ENCODE data around the gene CITED1.
"Not testable (repeated sequence)": the region's sequence is repeated elsewhere in the genome, so short reads cannot be mapped to it uniquely, and the experiment has no call there.

CITED1 gene, protein sequence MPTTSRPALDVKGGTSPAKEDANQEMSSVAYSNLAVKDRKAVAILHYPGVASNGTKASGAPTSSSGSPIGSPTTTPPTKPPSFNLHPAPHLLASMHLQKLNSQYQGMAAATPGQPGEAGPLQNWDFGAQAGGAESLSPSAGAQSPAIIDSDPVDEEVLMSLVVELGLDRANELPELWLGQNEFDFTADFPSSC

DNA sequence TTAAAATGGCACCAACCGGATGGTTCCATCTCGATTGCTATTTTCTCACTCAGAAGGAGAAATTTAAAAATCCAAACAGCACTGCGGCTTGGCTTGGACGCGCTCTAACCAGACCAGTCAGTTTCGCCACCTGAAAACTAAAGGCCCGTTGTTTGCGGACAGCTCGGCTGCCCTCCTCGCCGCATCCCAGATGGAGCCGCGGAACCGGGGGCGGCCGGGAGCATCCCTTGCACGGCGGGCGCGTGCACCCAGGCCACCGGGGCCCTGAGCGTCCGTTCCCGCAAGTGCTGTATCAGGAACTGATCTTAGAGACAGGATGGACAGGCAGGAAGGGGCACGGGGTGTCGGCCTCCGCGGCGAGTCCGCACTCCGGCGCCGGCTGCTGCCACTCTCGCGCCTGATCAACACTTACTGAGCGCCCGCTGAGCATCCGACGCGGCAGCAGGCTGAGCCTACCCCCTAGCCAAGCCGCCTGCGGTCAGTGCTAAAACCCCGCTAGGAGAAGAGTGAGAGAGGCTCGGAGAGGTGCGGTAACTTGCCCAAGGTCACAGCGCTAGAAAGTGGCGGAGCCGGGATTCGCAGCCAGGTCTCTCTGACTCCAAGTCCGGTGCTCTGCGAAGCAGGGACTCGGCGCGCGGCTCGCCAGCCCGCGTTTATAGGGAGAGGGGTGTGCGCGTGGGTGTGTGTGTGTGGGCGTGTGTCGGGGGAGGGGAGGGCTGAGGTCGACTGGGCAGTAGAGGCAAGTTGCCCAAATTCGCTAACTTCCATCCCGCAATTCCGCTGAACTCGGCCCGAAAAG is at the start of gene CITED1:
TSS of gene CITED1 (minus strand) at position 629 of the 799 bp plus-strand sequence. CDS start 3,045 bp downstream, outside the sequence.
- no peak for DNase-seq (ENCODE audit: low read depth)

GRCh38 chrX:72352786-72353185 is 47.1 kb upstream of the CITED1 start:
- no peak for DNase-seq (ENCODE audit: low read depth)

- no peak for DNase-seq (ENCODE audit: low read depth)
Measured at GRCh38 chrX:72351606-72352334, 46.1 kb upstream of the CITED1 start.

DNA sequence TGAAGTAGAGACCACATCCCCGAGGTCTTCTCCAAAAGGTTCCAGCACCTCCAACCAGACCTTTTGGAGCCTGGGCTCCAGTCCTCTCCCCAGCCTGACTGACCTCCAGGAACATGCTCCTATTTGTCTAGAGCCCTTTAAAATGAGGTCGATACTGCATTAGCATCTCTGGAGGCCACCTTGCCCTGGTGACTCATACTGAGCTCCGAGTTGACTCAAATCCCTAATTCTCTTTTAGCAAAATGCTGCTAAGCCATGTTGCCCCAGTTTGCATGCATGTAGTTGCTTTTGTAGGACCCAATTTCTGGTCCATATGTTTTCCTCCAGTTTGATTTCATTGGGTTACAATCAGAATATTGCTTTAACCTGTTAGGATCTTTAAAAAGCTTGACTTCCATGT is 43.5 kb upstream of the CITED1 start:
- no peak for DNase-seq (ENCODE audit: low read depth)

DNA sequence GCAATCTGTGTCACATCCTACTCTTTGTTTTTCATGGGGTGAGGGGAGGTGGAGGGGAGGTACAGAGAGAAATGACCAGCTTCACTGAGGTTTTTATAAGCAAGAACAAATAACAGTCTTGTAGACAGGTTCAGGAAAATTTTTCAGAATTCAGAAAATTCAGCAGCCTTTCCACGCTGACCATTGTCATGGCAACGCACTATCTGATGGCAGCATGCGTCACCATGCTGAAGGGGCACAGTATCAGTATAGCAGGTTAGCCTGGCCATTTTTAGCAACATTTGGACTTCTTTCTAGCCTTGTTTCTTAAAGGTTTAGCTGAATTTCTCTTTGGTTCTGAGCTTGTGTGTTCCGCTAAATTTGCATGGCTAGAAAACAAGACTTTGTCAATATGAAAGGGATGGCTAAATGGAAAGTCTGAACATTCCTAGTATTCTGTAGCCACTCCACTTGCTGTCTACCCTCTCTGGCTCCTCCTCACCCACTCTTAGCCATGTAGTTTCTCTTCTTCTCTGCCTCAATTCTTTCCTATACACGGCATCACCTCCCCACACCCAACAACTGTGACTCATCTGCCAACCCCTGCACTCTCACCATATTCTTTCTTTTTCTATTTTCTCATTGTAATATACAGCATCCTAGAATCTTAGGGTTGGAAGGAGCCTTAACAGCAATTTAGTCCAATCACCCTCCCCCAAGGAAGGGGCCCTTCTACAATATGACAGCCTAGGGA is 42.7 kb upstream of the CITED1 start:
- DNase-seq (ENCODE audit: low read depth), result no peak

GRCh38 chrX:72347366-72347765 is 41.7 kb upstream of the CITED1 start:
- DNase-seq (ENCODE audit: low read depth), result no peak

- DNase-seq (ENCODE audit: low read depth), result no peak
Measured at GRCh38 chrX:72346302-72346949, 40.7 kb upstream of the CITED1 start.

DNA sequence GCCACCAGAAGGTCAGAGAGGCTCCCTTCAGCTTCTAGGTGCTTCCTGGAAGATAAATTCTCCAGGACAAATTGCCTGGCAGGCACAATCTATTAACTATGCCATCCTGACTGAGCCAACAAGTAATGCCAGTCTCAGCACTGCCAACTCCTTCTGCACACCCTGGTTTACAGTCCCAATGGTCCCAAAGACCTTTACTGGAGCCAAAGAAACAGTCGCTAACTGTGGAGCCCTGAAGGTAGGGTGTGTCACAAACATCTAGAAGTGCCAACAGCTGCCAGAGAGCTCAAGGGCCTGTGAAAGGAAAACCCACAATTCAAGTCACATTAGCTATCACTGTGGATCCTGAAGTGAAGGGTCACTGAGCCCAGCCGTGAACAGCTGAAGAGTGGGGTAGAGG is 34.9 kb upstream of the CITED1 start:
- DNase-seq (ENCODE audit: low read depth), result no peak

GRCh38 chrX:72340041-72340440 is 34.3 kb upstream of the CITED1 start:
- no peak for DNase-seq (ENCODE audit: low read depth)

GRCh38 chrX:72330131-72330530 is 24.4 kb upstream of the CITED1 start:
- no peak for DNase-seq (ENCODE audit: low read depth)

GRCh38 chrX:72326605-72327300 is 21.0 kb upstream of the CITED1 start:
- no peak for DNase-seq (ENCODE audit: low read depth)

- not testable (repeated sequence) for DNase-seq (ENCODE audit: low read depth)
Measured at GRCh38 chrX:72319651-72320050, 13.9 kb upstream of the CITED1 start.

- DNase-seq (ENCODE audit: low read depth), result no peak
Measured at GRCh38 chrX:72317139-72317538, 11.4 kb upstream of the CITED1 start.

- no peak for DNase-seq (ENCODE audit: low read depth)
Measured at GRCh38 chrX:72316408-72317110, 10.8 kb upstream of the CITED1 start.

DNA sequence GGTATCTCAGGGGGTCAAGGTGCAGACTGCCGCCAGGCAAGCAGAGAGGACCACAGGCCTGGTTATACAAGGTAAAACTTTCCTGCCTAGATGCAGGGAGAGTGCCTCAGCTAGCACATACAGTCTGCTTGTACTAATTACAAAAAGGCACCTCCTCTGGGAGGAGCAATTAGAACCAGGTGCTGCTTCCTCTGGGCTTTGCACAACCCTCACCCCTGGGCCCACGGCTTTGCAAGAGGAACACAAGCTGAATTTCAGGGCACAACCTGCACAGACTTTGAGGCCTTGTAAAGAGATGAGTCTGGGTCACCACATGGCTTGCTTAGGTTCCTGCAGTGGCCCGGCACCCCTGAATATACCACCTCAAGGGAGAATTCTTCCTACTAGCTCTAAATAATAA is 9.2 kb upstream of the CITED1 start:
- no peak for DNase-seq (ENCODE audit: low read depth)

DNA sequence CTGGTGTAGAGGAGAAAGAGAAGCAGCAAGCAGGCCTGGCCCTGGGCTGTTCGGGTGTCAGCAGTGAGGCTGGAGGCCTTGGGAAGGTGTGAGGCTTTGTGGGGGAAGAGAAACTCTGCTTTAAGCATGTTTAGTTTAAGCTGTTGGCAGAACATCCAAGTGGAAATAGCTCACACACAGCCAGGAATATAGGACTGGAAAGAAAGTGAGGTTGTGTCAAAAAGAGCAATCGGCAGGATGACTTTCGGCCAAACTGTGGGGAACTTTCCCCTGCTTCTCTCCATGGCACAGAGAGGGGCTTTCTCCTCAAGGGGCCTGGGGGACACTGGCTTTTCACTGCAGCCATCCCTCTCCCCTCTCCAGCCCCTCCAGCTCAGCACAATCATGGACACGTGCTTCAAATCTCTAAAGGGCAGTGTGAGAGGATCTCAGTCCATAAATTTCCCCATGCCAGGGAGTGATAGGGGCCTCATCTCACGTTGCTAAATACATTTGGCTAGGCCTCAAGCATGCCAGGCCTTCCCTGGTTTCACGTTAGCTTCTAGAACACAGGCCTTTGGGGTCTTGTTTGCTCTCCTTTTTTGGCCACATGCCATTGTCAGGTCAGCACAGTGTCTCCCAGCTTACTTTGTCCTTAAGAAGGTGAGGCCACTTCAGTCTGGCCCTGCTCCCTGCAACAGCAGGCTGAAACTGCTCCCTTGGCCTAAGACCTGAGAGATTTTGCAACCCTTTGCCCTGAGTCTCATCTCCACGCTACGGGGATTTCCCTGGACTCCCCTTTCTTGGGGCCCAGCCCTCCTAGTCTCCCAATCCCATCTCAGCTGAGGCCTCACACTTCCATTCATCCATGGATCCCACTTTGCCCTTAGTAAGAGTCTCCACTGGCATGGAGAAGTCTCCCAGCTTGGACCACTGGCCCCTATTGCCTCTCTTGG is 8.3 kb upstream of the CITED1 start:
- no peak for DNase-seq (ENCODE audit: low read depth)

GRCh38 chrX:72312311-72312940 is 6.7 kb upstream of the CITED1 start:
- no peak for DNase-seq (ENCODE audit: low read depth)

GRCh38 chrX:72309297-72310071 is 3.8 kb upstream of the CITED1 start:
- no peak for DNase-seq (ENCODE audit: low read depth)

Data from stimulated activated CD8-positive, alpha-beta memory T cell treated with anti-CD3 and anti-CD28 coated beads, Interleukin-15, amount 100 ng/mL, for 1 hour (primary cell).